Measurements from ENCODE around the gene PEX11G.
A peak's percentile ranks its signal among the peaks of the same experiment; 100 is the strongest.

Gene PEX11G

GRCh38 chr19:7516333-7516732, 27.5 kb upstream of the PEX11G start:
- H3K4me3 ChIP-seq (ENCODE audit: low read depth, low read length), result peak overlapping the region; percentile 68
- no peak for DNase-seq (ENCODE audit: low read depth, low spot score)
- ChIA-PET CTCF (interaction anchor here (0.9 kb wide), 1 partner anchor 136 kb away, joined by 4 read pairs; no protein-coding TSS in a partner anchor), POLR2A (interaction anchor here (0.6 to 1.6 kb wide), 2 partner anchors 9 to 337 kb away, joined by 3 to 4 read pairs; no protein-coding TSS in a partner anchor)
- TF ChIP-seq, protein P1, sequence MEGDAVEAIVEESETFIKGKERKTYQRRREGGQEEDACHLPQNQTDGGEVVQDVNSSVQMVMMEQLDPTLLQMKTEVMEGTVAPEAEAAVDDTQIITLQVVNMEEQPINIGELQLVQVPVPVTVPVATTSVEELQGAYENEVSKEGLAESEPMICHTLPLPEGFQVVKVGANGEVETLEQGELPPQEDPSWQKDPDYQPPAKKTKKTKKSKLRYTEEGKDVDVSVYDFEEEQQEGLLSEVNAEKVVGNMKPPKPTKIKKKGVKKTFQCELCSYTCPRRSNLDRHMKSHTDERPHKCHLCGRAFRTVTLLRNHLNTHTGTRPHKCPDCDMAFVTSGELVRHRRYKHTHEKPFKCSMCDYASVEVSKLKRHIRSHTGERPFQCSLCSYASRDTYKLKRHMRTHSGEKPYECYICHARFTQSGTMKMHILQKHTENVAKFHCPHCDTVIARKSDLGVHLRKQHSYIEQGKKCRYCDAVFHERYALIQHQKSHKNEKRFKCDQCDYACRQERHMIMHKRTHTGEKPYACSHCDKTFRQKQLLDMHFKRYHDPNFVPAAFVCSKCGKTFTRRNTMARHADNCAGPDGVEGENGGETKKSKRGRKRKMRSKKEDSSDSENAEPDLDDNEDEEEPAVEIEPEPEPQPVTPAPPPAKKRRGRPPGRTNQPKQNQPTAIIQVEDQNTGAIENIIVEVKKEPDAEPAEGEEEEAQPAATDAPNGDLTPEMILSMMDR (IDR thresholded peaks at IDR 0.05; ENCODE audit: insufficient read depth, low read length, missing control alignments), result no peak

GRCh38 chr19:7515645-7516151, 26.9 kb upstream of the PEX11G start, which contains the start of gene ZNF358:
Gene ZNF358 (plus strand): TSS chr19:7516103. CDS start chr19:7519243, 3,140 bp downstream.
- ChIA-PET POLR2A (interaction anchor here (0.6 to 1.6 kb wide), 2 partner anchors 8 to 338 kb away, joined by 3 to 4 read pairs; no protein-coding TSS in a partner anchor), CTCF (no interaction called here)
- no peak for DNase-seq (ENCODE audit: low read depth, low spot score)
- peak within 1 kb of the TSS; percentile 68 for H3K4me3 ChIP-seq (ENCODE audit: low read depth, low read length)
- TF ChIP-seq, protein P1 (IDR thresholded peaks at IDR 0.05; ENCODE audit: insufficient read depth, low read length, missing control alignments), result no peak

DNA sequence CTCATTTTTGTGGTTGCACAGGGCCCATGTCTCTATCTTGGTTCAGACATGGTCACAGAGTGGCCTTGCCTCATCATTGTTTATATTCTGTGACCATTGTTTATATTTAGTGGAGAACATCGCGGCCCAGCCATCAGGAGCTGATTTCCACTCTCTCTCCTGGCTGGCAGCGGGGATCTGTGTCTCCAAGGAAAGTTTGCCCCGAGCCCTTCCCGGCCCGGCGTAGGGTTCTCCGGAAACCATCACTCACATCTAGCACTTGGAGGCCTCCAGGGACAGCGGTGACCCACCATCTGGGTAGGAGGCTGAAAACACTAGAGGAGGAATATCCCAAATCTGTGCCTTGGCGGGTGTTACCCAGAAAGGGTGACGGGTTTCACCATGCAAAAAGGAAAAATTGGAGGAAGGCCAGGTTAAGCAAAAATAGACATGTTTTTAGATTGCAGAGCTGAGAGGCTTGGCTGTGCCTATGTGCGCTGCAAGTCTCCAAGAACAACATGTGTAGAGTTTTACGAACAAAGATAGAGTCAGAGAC, 26.3 kb upstream of the PEX11G start:
- H3K4me3 ChIP-seq (ENCODE audit: low read depth, low read length), result peak overlapping the region; percentile 68
- CTCF ChIA-PET, result no interaction called here
- no peak for DNase-seq (ENCODE audit: low read depth, low spot score)
- TF ChIP-seq, protein P1 (IDR thresholded peaks at IDR 0.05; ENCODE audit: insufficient read depth, low read length, missing control alignments), result no peak
- POLR2A ChIA-PET, result no interaction called here

- ChIA-PET CTCF (no interaction called here), POLR2A (no interaction called here)
These were observed 25.2 kb upstream of the PEX11G start for GRCh38 chr19:7513809-7514642.

DNA sequence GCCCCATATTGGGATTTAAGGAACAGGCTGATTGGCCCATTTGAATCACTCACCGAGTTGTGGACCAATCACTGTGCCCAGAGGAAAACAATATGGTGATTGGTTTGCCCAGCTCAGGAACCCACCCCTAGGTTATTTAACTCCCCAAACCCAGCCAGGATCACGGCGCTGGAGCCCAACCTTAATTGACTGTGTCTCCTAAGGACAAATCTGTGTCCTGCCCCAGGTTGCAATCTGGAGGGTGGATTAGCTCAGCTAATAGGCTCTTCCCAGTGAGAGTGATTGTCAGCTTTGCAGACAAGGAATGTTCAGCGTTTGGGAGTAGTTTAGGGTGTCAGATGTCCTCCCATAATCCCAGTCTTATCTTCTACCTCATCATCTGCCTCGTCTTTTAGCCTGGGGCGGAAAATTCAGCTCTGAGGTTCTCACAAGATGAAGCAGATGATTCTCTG, 23.6 kb upstream of the PEX11G start:
- no peak overlapping the region for H3K4me3 ChIP-seq (ENCODE audit: low read depth, low read length)
- TF ChIP-seq, protein P1 (IDR thresholded peaks at IDR 0.05; ENCODE audit: insufficient read depth, low read length, missing control alignments), result no peak
- POLR2A ChIA-PET, result no interaction called here
- DNase-seq (ENCODE audit: low read depth, low spot score), result no peak
- CTCF ChIA-PET, result interaction anchor here (0.7 kb wide), 1 partner anchor 16 kb away, joined by 3 read pairs; a partner anchor contains a TSS

More at GRCh38 chr19:7513809-7514642, 25.2 kb upstream of the PEX11G start:
- no peak overlapping the region for H3K4me3 ChIP-seq (ENCODE audit: low read depth, low read length)
- TF ChIP-seq, protein P1 (IDR thresholded peaks at IDR 0.05; ENCODE audit: insufficient read depth, low read length, missing control alignments), result no peak
- no peak for DNase-seq (ENCODE audit: low read depth, low spot score)

DNA sequence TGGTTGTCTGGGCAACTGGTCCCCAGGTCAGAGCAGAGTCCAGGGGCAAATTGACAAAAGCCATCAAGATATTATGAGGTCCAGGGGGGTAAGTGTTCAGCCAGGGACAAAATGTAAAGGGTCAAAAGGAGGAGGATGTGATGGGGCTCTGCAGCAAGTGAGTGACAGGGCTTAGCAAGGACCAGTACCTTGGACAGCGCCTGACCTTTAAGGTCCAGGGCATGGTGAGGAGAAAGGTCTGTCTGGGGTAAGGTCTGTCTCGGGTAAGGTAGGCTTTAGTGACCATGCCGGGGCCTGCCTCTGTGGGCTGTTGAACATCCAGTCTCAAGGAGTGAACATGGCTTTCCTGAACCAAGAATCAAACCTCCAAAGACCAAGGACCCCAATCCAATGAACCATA, 20.8 kb upstream of the PEX11G start:
- ChIA-PET CTCF (interaction anchor here (2.0 kb wide), 1 partner anchor 12 kb away, joined by 7 read pairs; a partner anchor contains a TSS), POLR2A (no interaction called here)
- no peak overlapping the region for H3K4me3 ChIP-seq (ENCODE audit: low read depth, low read length)
- TF ChIP-seq, protein P1 (IDR thresholded peaks at IDR 0.05; ENCODE audit: insufficient read depth, low read length, missing control alignments), result no peak
- no peak for DNase-seq (ENCODE audit: low read depth, low spot score)

Measured in AG04449 (cell line).